ENCODE measurements around the gene WSCD1. TPM values are rescaled to one million over a fixed set of nuclear protein-coding genes. Genes with fewer than 3 reads are reported as not detected.

The WSCD1 gene
- total RNA-seq, 1 donor from 2014 or later, result 3.6 TPM

DNA sequence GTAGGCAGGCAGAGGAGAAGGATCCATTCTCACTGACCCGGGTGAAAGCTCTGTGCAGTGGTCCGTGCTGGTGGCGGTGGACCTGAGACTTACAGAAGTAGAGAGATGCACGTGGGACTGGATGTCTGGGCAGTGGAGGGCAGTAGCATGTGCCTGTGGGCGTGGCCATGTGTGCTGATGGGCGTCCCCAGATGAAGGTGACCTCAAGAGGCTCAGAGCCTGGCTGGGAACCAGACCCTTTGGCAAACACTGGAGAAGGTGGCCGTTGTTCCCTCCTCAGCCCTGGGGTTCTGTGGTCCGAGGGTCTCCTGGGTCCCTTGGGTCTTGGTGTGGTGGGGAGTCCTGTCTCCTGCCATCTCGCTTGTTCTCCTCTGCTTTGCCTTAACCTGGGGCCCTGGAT lies 15.6 kb downstream of the WSCD1 start:
- DNase-seq (ENCODE audit: low spot score), result no peak

DNA sequence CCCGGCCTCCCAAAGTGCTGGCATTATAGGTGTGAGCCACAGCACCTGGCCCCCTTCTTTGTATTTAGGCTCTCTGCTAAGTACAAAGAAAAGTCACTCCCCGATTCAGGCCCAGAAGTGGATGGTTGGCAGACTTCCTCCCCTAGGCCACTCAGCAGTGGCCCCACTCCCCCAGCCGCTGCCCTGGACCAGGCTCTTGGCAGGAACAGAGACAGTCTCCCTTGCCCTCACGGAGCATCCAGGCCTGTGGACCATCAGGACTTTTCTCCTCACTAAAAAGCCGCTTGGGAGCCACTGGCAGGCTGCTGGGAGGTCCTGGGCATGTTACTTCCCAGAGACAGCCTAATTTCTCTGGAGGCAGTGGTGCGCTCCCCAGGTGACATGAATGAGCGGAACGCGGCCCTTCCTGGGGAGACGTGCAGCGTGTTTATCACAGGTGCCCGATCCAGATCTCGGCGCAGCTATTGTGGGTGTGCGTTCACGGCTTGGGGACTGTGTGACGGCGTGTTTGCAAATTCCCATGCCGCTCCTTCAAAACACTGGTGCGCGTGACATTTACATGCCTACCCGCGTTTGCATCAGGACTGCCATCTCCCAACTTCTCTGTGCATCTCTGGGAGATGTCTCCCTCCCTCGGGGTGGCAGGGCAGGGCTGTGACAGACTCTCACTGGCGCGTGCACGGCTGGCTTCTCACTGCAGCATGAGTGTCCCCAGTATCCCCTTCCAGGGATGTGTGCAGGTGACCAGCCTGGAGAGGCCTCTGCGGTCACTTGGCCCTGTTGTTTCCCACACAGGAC lies 16.6 kb downstream of the WSCD1 start:
- no peak for DNase-seq (ENCODE audit: low spot score)

- no peak for DNase-seq (ENCODE audit: low spot score)
These were observed 18.0 kb downstream of the WSCD1 start for GRCh38 chr17:6088141-6088540.

DNA sequence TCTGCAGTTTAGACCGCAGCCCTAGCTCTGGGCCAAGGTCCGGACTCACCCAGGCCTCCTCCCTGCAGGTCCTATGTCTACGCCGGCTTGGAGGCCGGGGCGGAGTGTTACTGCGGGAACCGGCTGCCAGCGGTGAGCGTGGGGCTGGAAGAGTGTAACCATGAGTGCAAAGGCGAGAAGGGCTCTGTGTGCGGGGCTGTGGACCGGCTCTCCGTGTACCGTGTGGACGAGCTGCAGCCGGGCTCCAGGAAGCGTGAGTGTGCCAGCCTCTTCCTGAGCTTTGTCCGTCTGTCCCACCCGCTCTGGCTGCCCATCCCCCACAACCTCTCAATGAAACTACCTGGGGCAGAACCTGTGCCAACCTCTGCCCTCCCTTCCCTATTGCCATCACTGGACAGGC lies 20.1 kb downstream of the WSCD1 start:
- DNase-seq (ENCODE audit: low spot score), result no peak

GRCh38 chr17:6092182-6092902 lies 22.2 kb downstream of the WSCD1 start:
- DNase-seq (ENCODE audit: low spot score), result no peak

- no peak for DNase-seq (ENCODE audit: low spot score)
These were observed 22.8 kb downstream of the WSCD1 start for GRCh38 chr17:6092903-6093468.

DNA sequence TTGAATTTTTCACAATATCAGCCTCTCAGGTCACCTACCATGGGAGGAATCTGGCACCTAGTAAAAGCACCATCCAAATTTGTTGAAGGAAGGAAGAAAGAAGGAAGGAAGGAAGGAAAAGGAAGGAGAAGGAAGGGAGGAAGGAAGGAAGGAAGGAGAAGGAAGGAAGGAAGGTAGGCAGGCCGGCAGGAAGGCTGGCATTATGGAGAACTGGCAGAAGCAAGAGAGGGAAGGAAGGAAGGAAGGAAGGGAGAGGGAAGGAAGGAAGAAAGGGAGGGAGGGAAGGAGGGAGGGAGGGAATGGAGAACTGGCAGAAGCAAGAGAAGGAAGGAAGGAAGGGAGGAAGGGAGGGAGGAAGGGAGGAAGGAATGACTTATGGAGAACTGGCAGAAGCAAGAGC lies 24.3 kb downstream of the WSCD1 start:
- no peak for DNase-seq (ENCODE audit: low spot score)

DNA sequence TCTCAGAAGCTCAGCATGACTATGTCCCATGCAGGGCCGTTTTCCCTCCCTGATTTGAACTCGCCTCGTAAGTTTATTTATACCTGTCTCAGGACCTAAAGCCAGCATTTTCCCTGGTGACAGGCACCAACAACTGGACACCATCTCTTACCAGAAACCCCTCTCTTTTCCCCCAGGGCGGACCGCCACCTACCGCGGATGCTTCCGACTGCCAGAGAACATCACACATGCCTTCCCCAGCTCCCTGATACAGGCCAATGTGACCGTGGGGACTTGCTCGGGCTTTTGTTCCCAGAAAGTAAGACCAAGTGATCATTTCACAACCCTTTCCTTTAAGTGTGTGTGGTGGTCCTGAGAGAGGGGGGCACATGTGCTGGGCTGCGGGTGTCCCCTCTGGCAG lies 24.7 kb downstream of the WSCD1 start:
- DNase-seq (ENCODE audit: low spot score), result no peak

DNA sequence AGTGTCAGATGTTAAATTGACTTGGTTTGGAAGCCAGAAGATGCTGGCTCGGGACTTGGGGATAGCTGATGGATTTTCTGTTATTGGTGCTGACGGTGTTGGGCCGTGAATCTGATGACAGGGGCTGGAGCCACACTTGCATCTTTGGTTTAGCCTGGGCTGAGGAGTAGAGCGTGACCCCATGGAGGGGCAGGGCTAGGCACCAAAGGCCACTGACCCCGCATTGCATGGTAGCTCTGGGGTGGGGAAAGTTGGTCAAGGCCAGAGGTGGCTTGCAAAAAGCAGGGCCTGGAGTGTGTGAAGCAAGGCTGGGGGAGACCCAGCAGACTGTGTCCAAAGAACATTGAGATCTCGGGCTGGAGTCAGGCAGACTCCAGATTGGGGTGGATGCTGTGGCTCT lies 25.3 kb downstream of the WSCD1 start:
- no peak for DNase-seq (ENCODE audit: low spot score)

DNA sequence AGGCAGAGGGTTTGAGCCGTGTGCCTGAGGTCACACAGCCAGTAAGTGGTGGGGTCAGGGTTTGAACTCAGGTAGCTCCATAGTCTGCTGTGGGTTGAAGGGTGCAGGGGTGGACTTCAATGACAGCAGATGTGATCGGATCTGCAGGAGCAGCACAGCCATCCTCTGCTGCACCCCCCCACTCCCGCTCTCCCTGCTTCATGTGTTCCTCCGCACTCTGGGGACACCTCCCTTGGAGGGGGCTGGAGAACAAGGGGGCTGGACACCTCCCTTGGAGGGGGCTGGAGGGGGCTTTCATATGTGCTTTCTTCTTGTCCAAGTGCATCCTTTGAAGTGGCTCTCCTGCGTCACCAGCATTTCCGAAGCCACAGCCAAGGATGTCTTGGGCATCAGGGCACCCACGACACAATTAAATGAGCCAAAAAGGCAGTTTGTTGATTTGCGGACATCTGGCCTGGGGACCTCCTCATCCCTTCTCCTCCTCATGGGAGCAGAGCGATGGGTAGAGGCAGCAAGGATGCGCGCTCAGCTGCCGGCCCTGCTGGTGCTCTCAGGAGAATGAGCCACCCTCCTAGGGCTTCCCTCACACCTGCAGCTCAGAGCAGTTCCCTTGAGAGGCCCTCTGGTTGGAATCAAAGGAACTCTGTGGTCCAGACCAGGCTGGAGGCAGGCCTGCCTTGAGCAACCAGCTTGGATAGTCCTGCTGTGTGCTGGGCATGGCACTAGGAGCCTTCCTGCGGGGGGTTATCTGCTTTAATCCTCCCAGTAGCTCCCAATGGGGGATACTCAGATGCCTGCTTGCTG lies 26.2 kb downstream of the WSCD1 start:
- no peak for DNase-seq (ENCODE audit: low spot score)

- DNase-seq (ENCODE audit: low spot score), result no peak
These were observed 26.8 kb downstream of the WSCD1 start for GRCh38 chr17:6097005-6097279.

DNA sequence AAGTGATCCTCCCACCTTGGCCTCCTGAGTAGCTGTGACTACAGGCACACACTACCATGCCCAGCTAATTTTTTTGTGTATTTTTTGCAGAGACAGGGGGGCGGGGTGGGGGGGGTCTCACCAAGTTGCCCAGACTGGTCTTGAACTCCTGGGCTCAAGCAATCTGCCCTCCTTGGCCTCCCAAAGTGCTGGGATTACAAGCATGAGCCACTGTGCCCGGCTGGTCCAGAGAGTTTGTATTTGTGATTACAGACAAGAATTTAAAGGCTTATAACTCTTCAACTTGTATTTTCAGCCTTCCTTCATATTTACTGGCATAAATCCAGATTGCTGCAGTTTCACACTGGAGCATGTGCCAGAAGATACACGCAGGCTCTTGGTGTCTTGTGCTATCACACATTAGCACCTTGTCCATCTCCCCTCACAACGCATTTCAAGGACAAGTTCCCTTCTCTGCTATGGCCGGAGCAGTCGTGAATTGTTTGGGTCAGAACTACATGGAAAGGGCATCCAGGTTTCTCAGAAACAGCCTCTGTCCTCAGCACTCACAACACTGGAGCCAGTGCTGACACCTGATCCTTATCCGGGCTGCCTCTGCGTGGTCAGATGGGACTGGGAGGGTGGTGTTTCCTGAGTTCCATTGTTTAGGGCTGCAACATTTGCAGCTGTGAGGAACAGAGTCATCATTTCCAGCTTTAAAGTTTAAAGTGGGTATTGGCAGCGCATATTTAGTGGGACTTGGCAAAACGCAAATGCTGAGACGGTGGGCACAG lies 28.1 kb downstream of the WSCD1 start:
- DNase-seq (ENCODE audit: low spot score), result no peak

GRCh38 chr17:6098823-6099180 lies 28.6 kb downstream of the WSCD1 start:
- no peak for DNase-seq (ENCODE audit: low spot score)

GRCh38 chr17:6099492-6099891 lies 29.3 kb downstream of the WSCD1 start:
- DNase-seq (ENCODE audit: low spot score), result no peak

DNA sequence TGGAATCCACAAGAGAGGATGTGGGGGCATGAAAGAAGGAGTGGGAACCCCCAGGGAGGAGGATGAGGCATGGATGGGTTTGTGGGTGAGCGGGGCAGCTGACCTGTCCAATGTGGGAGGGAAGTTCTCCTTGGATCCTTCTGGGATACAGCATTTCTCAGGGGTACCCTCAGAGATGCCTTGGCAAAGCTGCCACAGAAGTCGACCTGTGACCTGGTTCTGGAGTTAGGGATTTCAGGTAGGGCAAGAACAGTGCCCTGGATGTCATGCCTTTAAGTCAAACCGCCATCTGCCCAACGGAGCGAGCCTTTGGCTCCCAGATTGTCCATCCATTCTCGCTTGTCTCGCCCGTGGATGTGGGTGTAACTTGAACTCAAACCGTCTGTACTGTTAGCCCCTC lies 30.0 kb downstream of the WSCD1 start:
- DNase-seq (ENCODE audit: low spot score), result no peak

- DNase-seq (ENCODE audit: low spot score), result no peak
These were observed 30.8 kb downstream of the WSCD1 start for GRCh38 chr17:6100891-6101500.

GRCh38 chr17:6101706-6102105 lies 31.5 kb downstream of the WSCD1 start:
- DNase-seq (ENCODE audit: low spot score), result no peak

- no peak for DNase-seq (ENCODE audit: low spot score)
These were observed 32.4 kb downstream of the WSCD1 start for GRCh38 chr17:6102615-6103014.

- DNase-seq (ENCODE audit: low spot score), result no peak
These were observed 34.9 kb downstream of the WSCD1 start for GRCh38 chr17:6104956-6105648.

DNA sequence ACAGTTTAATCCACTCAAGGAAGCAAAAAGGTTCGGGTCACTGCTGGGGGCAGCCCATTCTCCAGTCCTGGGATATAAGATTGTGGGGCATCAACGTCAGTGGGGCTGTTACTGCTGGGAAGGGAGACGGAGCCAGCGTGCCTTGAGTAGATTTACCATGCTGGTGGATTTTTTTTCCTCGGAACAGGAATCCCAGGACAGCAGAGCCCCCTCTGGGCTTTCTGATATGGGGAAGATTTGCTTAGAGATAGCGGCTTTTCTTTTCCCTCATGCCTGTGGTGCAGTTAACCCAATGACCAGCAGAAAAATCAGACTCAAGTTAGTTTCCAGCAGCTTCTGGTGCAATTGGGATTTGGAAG lies 35.4 kb downstream of the WSCD1 start:
- no peak for DNase-seq (ENCODE audit: low spot score)

DNA sequence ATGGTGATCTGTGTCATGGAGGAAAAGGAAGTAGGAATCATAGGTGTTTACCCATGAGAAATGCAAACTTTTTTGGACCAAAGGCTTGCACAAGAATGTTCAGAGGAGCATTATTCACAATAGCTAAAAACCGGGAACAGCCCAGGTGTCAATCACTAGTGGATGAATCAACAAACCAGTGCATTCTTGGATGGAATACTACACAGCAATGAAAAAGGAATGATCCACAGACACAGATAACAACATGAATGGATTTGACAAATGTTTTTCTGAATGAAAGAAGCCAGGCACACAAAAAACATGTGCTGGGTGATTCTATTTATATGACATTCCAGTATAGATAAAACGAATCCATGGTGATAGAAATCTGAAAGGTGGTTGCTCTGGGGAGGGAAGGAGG lies 36.0 kb downstream of the WSCD1 start:
- no peak for DNase-seq (ENCODE audit: low spot score)

All from ureter (tissue), 1 donor.